Measurements from ENCODE around the gene FAM169A. TPM values are rescaled to one million over a fixed set of nuclear protein-coding genes. Genes with fewer than 3 reads are reported as not detected.

The FAM169A gene
- polyA plus RNA-seq, 4 donors, result 17.0 to 21.9 (median 18.9) TPM

Other genes starting within 250 kb of the FAM169A start
- 10 to 100 TPM; 57.3 to 75.8 (median 69.7) TPM for gene ENC1, start 225.7 kb downstream of the FAM169A start, polyA plus RNA-seq (ENCODE audit: insufficient read length in 4 of 4)
- gene HEXB, start 181.2 kb downstream of the FAM169A start, polyA plus RNA-seq (ENCODE audit: insufficient read length in 4 of 4), result 100 to 1,000 TPM; 131 to 157 (median 145) TPM
- gene GFM2, start 99.3 kb downstream of the FAM169A start, polyA plus RNA-seq (ENCODE audit: insufficient read length in 4 of 4), result 10 to 100 TPM; 48.6 to 58.9 (median 52.5) TPM
- gene NSA2, start 99.1 kb downstream of the FAM169A start, polyA plus RNA-seq (ENCODE audit: insufficient read length in 4 of 4), result 100 to 1,000 TPM; 221 to 320 (median 251) TPM
- gene GCNT4, start 186.2 kb upstream of the FAM169A start, polyA plus RNA-seq (ENCODE audit: insufficient read length in 4 of 4), result 10 to 100 TPM; 10.6 to 23.8 (median 15.7) TPM